Stimulated activated naive CD8-positive, alpha-beta T cell treated with anti-CD3 and anti-CD28 coated beads, Interleukin-15, Interleukin-2, amounts not matched to agents 100 ng/mL and 50 ng/mL, for 24 hours (primary cell): ENCODE results near the gene RAB26.

Source experiments
- H3K27ac Mint-ChIP-seq: one replicate; pipeline ENCODE4 v1.8.0; 2021; ENCODE audit warnings: mild to moderate bottlenecking, mixed read lengths
- H3K27me3 Mint-ChIP-seq: one replicate; pipeline ENCODE4 v1.8.0; 2021; ENCODE audit warnings: mixed read lengths
- H3K36me3 Mint-ChIP-seq: one replicate; pipeline ENCODE4 v1.8.0; 2021; ENCODE audit warnings: low read depth, mixed read lengths
- H3K4me1 Mint-ChIP-seq: one replicate; pipeline ENCODE4 v1.8.0; 2021; ENCODE audit warnings: low read depth, mixed read lengths
- H3K4me3 Mint-ChIP-seq: one replicate; pipeline ENCODE4 v1.8.0; 2021; ENCODE audit warnings: mild to moderate bottlenecking, mixed read lengths
- H3K9me3 Mint-ChIP-seq: one replicate; pipeline ENCODE4 v1.8.0; 2021; ENCODE audit warnings: mixed read lengths

Gene RAB26

GRCh38 chr16:2173366-2173765 lies 24.9 kb downstream of the RAB26 start:
- no peaks in the 10 kb centered on the region for H3K27me3 Mint-ChIP-seq
- no peak overlapping the region for H3K4me3 Mint-ChIP-seq
- no peaks in the 10 kb centered on the region for H3K9me3 Mint-ChIP-seq
- peaks cover 16% of the 10 kb centered on the region for H3K36me3 Mint-ChIP-seq
- H3K27ac Mint-ChIP-seq = no peak overlapping the region
- H3K4me1 Mint-ChIP-seq = no peaks in the 10 kb centered on the region

- no peaks in the 10 kb centered on the region for H3K4me1 Mint-ChIP-seq
- H3K4me3 Mint-ChIP-seq = no peak overlapping the region
- H3K9me3 Mint-ChIP-seq = no peaks in the 10 kb centered on the region
- H3K27ac Mint-ChIP-seq = no peak overlapping the region
- H3K36me3 Mint-ChIP-seq = peaks cover 16% of the 10 kb centered on the region
- H3K27me3 Mint-ChIP-seq = no peaks in the 10 kb centered on the region
Observed at GRCh38 chr16:2173916-2174315, 25.5 kb downstream of the RAB26 start.

- H3K27ac Mint-ChIP-seq = no peak overlapping the region
Observed at GRCh38 chr16:2174396-2175131, 26.1 kb downstream of the RAB26 start.

DNA sequence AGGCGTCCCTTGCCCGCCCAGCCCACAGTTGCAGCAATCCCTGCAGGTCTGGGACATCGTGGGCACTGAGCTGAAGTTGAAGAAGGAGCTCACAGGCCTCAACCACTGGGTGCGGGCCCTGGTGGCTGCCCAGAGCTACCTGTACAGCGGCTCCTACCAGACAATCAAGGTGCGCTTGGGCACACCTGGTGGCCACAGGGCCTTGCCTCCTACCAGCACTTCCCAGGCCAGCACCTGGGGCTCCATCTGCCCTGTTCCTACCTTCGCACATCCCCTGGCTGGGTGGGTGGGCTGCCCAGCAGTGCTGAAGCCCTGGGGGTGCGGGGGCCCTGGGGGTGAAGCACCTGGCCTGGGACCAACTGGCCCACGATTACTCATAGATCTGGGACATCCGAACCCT lies 27.0 kb downstream of the RAB26 start:
- no peaks in the 10 kb centered on the region for H3K4me1 Mint-ChIP-seq
- H3K27ac Mint-ChIP-seq = no peak overlapping the region
- H3K9me3 Mint-ChIP-seq = no peaks in the 10 kb centered on the region

More at GRCh38 chr16:2174396-2175131, 26.1 kb downstream of the RAB26 start:
- Mint-ChIP-seq H3K9me3 (no peaks in the 10 kb centered on the region), H3K36me3 (peaks cover 16% of the 10 kb centered on the region), H3K27me3 (no peaks in the 10 kb centered on the region), H3K4me3 (no peak overlapping the region), H3K4me1 (no peaks in the 10 kb centered on the region)

DNA sequence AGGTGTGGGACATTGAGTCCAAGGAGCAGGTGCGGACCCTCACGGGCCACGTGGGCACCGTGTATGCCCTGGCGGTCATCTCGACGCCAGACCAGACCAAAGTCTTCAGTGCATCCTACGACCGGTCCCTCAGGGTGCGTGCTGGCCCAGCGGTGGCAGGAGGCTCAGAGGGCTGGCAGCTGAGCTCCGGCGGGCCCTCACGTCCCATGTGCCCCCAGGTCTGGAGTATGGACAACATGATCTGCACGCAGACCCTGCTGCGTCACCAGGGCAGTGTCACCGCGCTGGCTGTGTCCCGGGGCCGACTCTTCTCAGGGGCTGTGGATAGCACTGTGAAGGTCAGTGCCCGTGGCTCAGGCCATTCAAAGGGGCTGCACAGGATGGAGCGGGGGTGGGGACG lies 27.6 kb downstream of the RAB26 start:
- no peaks in the 10 kb centered on the region for H3K4me1 Mint-ChIP-seq
- H3K9me3 Mint-ChIP-seq = no peaks in the 10 kb centered on the region
- peaks cover 16% of the 10 kb centered on the region for H3K36me3 Mint-ChIP-seq
- H3K4me3 Mint-ChIP-seq = no peak overlapping the region
- H3K27ac Mint-ChIP-seq = no peak overlapping the region
- no peaks in the 10 kb centered on the region for H3K27me3 Mint-ChIP-seq

More for the DNA sequence above, 27.0 kb downstream of the RAB26 start:
- Mint-ChIP-seq H3K36me3 (peaks cover 16% of the 10 kb centered on the region), H3K4me3 (no peak overlapping the region), H3K27me3 (no peaks in the 10 kb centered on the region)

DNA sequence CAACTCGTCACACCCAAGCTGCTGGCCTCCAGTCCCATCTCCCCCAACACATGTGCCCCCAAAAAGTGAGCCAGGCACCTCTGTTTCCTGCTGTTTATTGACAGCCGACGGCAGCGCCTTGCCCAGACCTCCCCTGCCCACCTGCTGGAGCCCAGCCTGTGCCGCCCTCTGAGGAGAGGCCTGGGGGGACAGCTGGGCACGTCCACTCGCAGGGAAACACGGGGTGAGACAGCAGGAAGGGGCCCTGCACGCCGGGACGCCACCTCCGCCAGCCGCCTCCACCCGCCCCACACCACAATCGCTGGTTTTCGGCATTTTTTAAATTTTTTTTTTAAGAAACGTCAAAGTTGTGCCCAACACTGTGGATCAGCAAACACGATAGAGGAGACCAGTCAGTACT lies 28.7 kb downstream of the RAB26 start:
- H3K4me3 Mint-ChIP-seq = no peak overlapping the region
- no peaks in the 10 kb centered on the region for H3K4me1 Mint-ChIP-seq
- no peak overlapping the region for H3K27ac Mint-ChIP-seq
- H3K27me3 Mint-ChIP-seq = no peaks in the 10 kb centered on the region
- no peaks in the 10 kb centered on the region for H3K9me3 Mint-ChIP-seq
- H3K36me3 Mint-ChIP-seq = peaks cover 16% of the 10 kb centered on the region

DNA sequence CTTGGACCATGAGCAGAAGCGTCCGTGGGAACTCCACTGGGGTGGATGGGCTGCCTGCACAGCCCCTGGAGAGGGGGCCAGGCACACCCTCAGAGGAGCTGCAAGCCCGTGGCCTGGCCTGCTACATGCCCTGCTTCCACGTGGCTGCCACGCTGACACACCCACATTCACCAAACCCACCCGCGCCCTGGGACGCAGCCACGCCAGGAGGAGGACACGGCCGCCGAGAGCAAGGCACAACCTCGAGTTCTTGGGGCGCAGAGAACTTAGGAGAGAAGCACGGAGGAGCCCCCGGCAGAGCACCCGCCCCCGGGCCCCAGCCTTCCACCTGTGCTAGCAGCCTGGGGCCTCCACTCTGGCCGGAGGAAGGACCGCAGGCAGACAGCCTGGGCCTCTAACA lies 29.1 kb downstream of the RAB26 start:
- Mint-ChIP-seq H3K4me3 (no peak overlapping the region), H3K36me3 (peaks cover 16% of the 10 kb centered on the region), H3K27me3 (no peaks in the 10 kb centered on the region), H3K4me1 (no peaks in the 10 kb centered on the region), H3K9me3 (no peaks in the 10 kb centered on the region), H3K27ac (no peak overlapping the region)

DNA sequence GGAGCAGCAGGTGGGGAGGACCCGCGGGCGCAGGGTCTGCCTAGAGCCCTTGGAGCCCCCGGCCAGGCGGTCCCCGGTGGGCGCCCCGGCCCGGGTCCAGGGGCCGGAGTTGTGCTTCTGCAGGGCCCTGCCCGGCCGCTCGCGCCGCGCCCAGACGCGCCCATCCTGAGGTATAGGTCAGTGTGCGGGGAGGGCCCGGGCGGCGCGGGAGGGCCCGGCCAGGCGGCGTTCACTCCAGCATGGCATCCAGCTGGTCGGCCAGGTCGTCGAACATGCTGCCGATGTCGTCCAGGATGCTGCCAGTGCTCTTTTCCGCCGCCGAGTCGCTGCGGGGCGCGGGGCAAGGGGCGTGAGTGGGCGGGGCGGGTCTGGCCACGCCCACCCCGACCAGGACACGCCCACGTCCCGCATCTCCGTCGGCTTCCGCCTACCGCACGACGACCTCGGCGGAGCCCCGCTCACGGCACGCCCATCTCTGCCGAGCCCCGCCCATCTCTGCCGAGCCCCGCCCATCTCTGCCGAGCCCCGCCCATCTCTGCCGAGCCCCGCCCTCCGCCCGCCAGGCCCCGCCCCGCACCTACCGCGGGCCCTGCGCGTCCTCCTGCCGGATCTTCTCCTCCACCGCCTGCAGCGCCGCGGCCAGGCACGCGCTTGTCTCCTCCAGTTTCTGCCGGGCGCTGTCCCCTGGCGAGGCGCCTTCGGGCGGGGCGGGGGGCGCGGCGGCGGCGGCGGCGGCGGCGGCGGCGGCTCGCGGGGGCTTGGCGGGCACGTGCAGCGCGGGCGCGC lies 30.1 kb downstream of the RAB26 start:
- Mint-ChIP-seq H3K9me3 (no peaks in the 10 kb centered on the region), H3K27ac (no peak overlapping the region), H3K4me3 (no peak overlapping the region), H3K36me3 (peaks cover 16% of the 10 kb centered on the region), H3K27me3 (no peaks in the 10 kb centered on the region), H3K4me1 (no peaks in the 10 kb centered on the region)

GRCh38 chr16:2179107-2179501 lies 30.7 kb downstream of the RAB26 start:
- Mint-ChIP-seq H3K27me3 (no peaks in the 10 kb centered on the region), H3K4me1 (no peaks in the 10 kb centered on the region), H3K4me3 (no peak overlapping the region), H3K9me3 (no peaks in the 10 kb centered on the region), H3K27ac (no peak overlapping the region), H3K36me3 (peaks cover 13% of the 10 kb centered on the region)

GRCh38 chr16:2179576-2179975 lies 31.2 kb downstream of the RAB26 start:
- H3K9me3 Mint-ChIP-seq = no peaks in the 10 kb centered on the region
- H3K4me1 Mint-ChIP-seq = no peaks in the 10 kb centered on the region
- H3K27me3 Mint-ChIP-seq = no peaks in the 10 kb centered on the region
- peaks cover 10% of the 10 kb centered on the region for H3K36me3 Mint-ChIP-seq
- H3K27ac Mint-ChIP-seq = no peak overlapping the region
- H3K4me3 Mint-ChIP-seq = no peak overlapping the region

- H3K9me3 Mint-ChIP-seq = no peaks in the 10 kb centered on the region
- H3K27ac Mint-ChIP-seq = no peak overlapping the region
- H3K4me1 Mint-ChIP-seq = no peaks in the 10 kb centered on the region
- no peak overlapping the region for H3K4me3 Mint-ChIP-seq
- H3K36me3 Mint-ChIP-seq = peaks cover 6% of the 10 kb centered on the region
- H3K27me3 Mint-ChIP-seq = no peaks in the 10 kb centered on the region
Observed at GRCh38 chr16:2180461-2180860, 32.0 kb downstream of the RAB26 start.

GRCh38 chr16:2180962-2181923 lies 32.8 kb downstream of the RAB26 start:
- H3K27me3 Mint-ChIP-seq = no peaks in the 10 kb centered on the region
- no peak overlapping the region for H3K27ac Mint-ChIP-seq
- H3K4me3 Mint-ChIP-seq = no peak overlapping the region
- no peaks in the 10 kb centered on the region for H3K9me3 Mint-ChIP-seq
- H3K4me1 Mint-ChIP-seq = no peaks in the 10 kb centered on the region
- H3K36me3 Mint-ChIP-seq = peaks cover under 1% of the 10 kb centered on the region

- Mint-ChIP-seq H3K27ac (no peak overlapping the region), H3K36me3 (no peaks in the 10 kb centered on the region), H3K9me3 (no peaks in the 10 kb centered on the region), H3K4me3 (no peak overlapping the region), H3K27me3 (no peaks in the 10 kb centered on the region), H3K4me1 (no peaks in the 10 kb centered on the region)
Observed at GRCh38 chr16:2181952-2182351, 33.5 kb downstream of the RAB26 start.

- H3K27ac Mint-ChIP-seq = no peak overlapping the region
- H3K9me3 Mint-ChIP-seq = no peaks in the 10 kb centered on the region
- no peaks in the 10 kb centered on the region for H3K27me3 Mint-ChIP-seq
- no peaks in the 10 kb centered on the region for H3K36me3 Mint-ChIP-seq
- H3K4me3 Mint-ChIP-seq = no peak overlapping the region
- no peaks in the 10 kb centered on the region for H3K4me1 Mint-ChIP-seq
Observed at GRCh38 chr16:2183671-2184070, 35.2 kb downstream of the RAB26 start.

DNA sequence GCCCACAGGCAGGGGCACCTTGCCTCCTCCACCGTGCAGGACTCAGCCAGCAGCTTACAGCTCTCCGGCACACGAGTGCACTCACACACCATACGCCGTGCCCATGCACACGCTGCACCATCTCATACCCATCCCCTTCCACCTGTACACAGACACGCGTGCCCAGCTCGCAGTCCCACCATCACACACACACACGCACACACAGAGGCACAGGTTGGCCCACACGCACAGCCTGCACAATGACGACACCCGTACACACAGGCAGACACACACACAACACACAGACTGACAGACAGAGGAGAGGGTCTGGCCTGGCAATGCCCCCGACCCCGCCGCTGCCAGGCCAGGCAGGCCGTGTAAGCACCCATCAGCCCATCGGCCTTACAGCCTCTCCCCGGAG lies 35.9 kb downstream of the RAB26 start:
- H3K36me3 Mint-ChIP-seq = no peaks in the 10 kb centered on the region
- H3K4me1 Mint-ChIP-seq = no peaks in the 10 kb centered on the region
- no peak overlapping the region for H3K4me3 Mint-ChIP-seq
- no peak overlapping the region for H3K27ac Mint-ChIP-seq
- H3K27me3 Mint-ChIP-seq = no peaks in the 10 kb centered on the region
- no peaks in the 10 kb centered on the region for H3K9me3 Mint-ChIP-seq
